HK-2 (cell line): ENCODE results near the gene SLC19A3.
A peak's percentile ranks its signal among the peaks of the same experiment; 100 is the strongest.
"Not testable (repeated sequence)": the region's sequence is repeated elsewhere in the genome, so short reads cannot be mapped to it uniquely, and the experiment has no call there.

Experiments
- DNase-seq: peaks from one replicate; pipeline ENCODE4 v3.0.0-alpha.2; 2018; ENCODE audit not compliant: unreplicated experiment

SLC19A3 gene

DNA sequence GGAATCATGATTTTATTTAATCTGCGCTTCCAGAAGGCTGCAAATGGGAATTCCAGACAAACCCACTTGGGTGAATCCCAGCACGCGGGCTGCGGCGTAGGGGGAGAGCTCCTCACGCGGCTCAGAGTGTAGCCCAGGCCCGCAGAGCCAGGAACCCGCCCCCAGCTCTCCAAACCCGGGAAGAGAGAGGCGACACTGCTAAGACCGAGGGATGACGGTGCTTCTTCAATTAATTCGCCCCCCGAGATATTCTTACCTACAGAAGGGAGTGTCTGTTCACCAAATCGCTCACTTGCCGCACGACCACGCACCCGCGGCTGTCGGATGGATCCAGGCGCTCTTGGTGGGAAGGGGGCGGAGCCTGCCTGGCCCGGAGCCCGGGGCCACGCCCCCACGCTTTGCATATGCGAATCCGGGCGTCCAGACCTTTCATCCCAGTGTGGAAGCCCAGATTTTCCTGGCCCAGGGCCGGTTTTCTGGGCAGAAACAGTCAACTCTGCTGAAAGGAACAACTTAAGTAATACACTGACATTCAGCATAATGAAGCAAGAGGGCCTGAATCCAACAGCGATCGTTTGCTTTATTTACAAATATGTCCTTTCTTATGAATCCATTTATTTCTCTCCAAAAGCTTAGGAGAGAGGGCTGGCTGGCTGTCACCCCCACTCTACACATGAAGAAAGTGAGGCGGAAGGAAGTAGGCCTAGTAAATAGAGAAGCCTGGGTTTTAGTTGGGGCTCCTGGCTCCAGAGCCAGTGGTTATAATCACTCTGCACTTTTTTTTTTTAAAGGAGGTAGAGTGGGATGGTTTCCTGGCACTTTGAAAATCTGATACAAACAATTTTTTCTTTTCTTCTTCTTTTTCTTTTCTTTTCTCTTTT lies at the start of gene SLC19A3:
Gene SLC19A3 (minus strand): TSS at position 342 of the 881 bp plus-strand sequence. CDS start 15,710 bp downstream, outside the sequence.
- DNase-seq: peak; percentile 18

DNA sequence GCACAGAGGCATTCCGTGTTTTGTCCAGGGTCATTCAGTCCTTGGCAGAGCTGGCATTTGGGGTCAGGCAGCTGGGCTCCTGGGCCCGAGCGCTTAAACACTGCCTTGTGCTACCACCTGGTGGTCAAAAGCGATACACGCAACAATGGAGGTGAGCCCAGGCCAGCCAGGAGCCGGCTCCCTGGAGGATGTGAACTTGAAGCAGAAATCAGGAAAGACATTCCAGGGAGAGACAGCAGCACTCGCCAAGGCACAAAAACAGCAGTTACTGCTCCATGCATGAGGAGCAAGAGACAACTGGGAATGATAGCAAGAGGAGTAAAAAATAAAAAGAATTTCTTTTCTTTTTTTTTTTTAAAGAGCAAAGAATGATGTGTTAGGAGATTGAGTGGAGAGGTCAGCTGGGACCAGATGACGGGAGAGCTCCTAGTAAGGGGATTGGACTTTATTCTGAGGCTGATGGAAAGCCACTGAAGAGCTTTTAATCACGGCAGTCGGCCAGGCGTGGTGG lies 48.6 kb upstream of the SLC19A3 start:
- peak; percentile 83 for DNase-seq

GRCh38 chr2:227765788-227766372 lies 48.1 kb upstream of the SLC19A3 start:
- DNase-seq: no peak

- DNase-seq: peak; percentile 17
These were observed 44.1 kb upstream of the SLC19A3 start for GRCh38 chr2:227761740-227762476.

- peak; percentile 83 for DNase-seq
These were observed 41.7 kb upstream of the SLC19A3 start for GRCh38 chr2:227759411-227760118.

DNA sequence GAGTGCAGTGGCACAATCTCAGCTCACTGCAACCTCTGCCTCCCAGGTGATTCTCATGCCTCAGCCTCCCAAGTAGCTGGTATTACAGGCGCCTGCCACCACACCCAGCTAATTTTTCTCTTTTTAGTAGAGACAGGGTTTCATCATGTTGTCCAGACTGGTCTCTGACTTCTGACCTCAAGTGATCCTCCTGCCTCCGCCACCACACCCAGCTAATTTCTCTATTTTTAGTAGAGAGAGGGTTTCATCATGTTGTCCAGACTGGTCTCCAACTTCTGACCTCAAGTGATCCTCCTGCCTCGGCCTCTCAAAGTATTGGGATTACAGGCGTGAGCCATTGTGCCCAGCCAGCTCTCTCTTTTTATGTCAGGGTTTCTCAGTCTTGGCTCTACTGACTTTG lies 38.4 kb upstream of the SLC19A3 start:
- DNase-seq: not testable (repeated sequence)

GRCh38 chr2:227748079-227748478 lies 30.3 kb upstream of the SLC19A3 start:
- no peak for DNase-seq

DNA sequence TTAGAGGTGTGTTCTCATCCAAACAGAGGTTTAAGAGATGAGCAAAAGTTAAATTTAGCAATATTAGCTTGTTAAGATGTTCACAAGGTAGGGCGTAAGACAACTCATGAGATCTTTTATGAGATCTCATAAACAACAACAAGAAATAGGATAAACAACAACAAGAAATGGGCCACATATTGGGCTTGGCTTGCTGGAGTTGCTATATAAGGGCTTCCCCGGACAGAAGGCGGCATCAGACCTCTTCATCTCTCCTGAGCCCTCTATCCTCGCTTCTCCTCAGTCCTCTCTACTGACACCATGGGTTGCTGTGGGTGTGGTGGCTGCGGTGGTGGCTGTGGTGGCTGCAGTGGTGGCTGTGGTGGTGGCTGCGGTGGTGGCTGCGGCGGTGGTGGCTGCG lies 27.8 kb upstream of the SLC19A3 start, which contains the start of gene SCYGR8:
Gene SCYGR8 (plus strand): TSS at position 301 of the 400 bp plus-strand sequence. CDS start 0 bp downstream, at position 301.
- no peak for DNase-seq

GRCh38 chr2:227740705-227741104 lies 22.9 kb upstream of the SLC19A3 start:
- DNase-seq: not testable (repeated sequence)

DNA sequence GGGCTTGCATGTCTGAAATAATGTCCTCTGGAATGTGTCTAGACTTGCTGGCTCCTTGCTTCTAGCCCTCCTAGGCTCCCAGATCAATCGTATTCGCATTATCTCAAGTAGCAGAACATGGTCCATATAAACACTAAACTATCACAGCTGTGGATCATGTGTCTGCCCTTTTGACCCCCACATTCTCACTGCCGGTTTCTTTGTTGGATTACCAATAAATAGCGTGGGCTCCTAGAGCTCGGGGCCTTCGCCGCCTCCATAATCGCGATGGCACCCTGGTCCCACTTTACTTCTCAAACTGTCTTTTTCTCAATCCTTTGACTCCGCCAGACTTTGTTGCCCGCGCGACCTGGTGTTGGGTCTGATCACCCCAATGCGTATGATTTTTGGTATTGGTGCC lies 21.5 kb upstream of the SLC19A3 start:
- no peak for DNase-seq

GRCh38 chr2:227728035-227728434 lies 10.2 kb upstream of the SLC19A3 start, which contains the start of gene SCYGR7:
TSS of gene SCYGR7 (plus strand) at chr2:227728335. CDS start at chr2:227728335, 0 bp downstream.
- no peak for DNase-seq

GRCh38 chr2:227724394-227725039 lies 6.7 kb upstream of the SLC19A3 start, which contains the start of gene SCYGR6:
TSS of gene SCYGR6 (minus strand) at chr2:227724757. CDS start at chr2:227724757, 0 bp downstream.
- no peak for DNase-seq

- DNase-seq: not testable (repeated sequence)
These were observed 5.0 kb upstream of the SLC19A3 start for GRCh38 chr2:227722821-227723220.

DNA sequence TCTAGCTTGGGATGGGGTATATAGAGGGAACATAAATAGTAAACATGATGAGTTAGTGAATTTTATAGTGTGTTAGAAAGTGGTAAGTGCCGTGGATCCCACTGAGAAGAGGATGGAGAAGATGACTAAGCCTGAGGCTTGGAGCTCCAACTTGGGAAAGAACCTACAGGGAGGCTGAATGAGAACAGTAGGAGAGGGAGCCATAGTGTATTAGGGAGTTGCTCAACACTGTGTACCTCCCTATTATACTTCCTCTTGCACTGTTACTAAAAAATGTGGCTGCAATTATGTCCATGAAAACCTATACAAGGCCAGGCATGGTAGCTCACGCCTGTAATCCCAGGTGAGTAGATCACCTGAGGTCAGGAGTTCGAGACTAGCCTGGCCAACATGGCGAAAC lies 2.9 kb upstream of the SLC19A3 start:
- no peak for DNase-seq

DNA sequence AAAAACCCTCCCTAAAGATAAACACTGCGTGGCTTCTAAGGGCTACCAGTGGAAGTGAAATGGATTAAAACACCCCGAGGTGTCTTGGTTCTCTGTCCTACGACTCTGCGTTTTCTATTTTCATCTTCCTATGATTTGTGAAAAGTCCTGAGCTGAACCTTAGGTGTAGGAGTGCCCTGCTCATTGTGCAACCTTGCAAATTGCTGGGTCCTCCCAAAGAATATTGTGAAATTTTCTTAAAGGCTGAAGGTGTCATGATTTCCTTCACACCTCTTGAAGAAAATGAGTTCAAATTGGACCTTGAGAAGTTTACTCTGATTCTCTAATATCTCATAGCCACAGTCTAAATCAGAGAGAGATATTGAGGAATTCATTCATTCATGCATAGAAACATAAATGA lies 1.8 kb upstream of the SLC19A3 start:
- DNase-seq: no peak

DNA sequence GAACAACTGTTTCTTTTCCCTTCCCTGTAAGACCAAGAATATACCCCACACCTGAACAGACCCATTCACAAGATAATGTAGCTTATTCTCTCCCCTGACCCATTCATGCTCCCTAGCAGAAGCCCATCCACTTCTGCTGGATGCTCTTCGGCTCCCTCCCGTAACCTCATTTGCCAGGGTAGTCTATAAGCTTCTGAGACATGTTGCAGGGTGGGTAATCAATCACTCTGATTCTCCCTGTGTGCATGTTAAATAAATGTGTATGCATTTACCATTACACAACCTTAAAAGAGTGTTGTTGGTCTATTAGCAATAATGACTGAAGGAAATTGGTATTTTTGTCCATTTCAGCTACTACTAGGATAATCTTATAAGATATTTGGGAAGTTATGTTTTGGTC lies 1.3 kb downstream of the SLC19A3 start:
- no peak for DNase-seq

GRCh38 chr2:227713291-227713690 lies 4.5 kb downstream of the SLC19A3 start:
- DNase-seq: no peak

DNA sequence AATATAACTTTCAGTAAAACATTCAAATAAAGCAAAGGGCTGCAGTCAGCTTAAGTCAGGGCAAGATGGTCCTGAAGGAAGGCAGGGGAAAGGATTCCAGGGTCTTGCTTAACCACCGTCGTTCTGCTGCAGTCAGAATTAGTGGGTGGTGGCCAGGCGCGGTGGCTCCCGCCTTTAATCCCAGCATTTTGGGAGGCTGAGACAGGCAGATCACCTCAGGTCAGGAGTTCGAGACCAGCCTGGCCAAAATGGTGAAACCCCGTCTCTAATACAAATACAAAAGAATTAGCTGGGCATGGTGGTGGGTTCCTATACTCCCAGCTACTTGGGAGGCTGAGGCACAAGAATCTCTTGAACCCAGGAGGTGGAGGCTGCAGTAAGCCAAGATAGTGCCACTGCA lies 6.8 kb downstream of the SLC19A3 start:
- DNase-seq: no peak

- DNase-seq: no peak
These were observed 10.4 kb downstream of the SLC19A3 start for GRCh38 chr2:227707390-227707789.

GRCh38 chr2:227706859-227707258 lies 11.0 kb downstream of the SLC19A3 start:
- no peak for DNase-seq

DNA sequence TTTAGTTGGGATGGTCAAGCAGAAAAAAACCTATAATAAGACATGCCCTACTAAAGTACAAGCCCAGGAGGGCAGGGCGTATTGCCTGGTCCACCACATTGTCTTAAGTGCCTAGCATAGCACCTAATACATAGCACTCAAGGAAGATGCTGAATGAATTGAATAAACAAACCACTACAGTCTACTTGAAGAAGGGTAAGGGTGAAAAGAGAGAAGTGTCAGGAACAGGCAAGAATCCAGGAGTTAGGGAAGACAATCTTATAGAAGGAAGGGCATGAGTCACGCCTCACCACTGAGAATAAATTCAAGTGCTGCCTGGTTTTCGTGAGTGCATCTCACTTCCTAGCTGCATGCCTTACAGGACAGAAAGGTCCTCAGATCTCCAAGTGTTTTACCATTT lies 13.9 kb downstream of the SLC19A3 start:
- DNase-seq: no peak
